HG02973 (cell line): ENCODE results near the gene KCNJ18.
"Not testable (repeated sequence)": the region's sequence is repeated elsewhere in the genome, so short reads cannot be mapped to it uniquely, and the experiment has no call there.

Experiments
- ATAC-seq: cut with Tn5 transposase; IDR thresholded peaks from one replicate; pipeline ENCODE4 v1.9.1; 2021; ENCODE audit warnings: moderate library complexity; ENCODE audit not compliant: unreplicated experiment

KCNJ18 gene

GRCh38 chr17:21683897-21684296, 8.4 kb upstream of the KCNJ18 start:
- not testable (repeated sequence) for ATAC-seq

DNA sequence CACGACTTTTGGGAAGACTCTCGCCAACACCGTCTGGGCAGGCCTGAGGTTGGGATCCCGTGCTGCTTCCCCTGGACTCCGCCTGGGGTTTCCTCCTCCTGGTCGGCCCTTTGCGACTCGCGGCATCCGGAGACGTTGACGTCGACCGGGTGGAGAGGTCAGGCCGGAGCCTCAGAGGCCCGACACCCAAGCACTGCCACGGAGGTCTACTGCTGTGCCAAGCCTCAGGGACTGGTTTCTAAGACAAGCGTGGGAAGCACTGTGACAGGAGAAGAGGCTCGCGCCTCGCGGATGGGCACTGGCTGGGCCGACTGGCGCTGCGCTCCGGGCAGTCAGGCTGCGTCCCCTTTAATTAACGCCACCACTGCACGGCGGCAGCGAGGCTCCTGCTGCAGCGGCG, 7.9 kb upstream of the KCNJ18 start:
- not testable (repeated sequence) for ATAC-seq

DNA sequence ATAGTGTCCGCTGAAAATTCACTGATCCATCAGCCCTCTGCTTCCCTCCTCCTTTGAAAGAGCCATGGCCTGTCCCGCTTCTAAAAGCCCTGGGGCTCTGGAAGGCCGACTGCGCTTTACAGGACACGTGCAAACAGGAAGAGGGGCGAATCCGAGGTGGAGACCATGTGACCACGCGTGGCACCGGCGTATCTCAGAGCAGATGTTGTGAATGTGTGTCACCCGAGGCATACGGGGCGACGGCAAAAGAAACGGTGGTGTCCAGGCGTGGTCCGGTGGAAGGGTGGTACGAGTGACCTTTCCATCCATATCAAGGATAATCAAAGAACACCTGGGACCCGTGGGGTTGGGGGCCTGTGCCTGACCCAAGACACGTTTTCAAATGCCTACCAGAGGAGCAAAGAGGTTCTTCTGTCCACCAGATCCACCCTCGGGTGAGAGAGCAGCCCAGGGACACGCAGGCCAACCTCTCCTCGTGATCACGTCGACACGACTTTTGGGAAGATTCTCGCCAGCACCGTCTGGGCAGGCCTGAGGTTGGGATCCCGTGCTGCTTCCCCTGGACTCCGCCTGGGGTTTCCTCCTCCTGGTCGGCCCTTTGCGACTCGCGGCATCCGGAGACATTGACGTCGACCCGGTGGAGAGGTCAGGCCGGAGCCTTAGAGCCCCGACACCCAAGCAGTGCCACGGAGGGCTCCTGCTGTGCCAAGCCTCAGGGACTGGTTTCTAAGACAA, 7.1 kb upstream of the KCNJ18 start:
- not testable (repeated sequence) for ATAC-seq

DNA sequence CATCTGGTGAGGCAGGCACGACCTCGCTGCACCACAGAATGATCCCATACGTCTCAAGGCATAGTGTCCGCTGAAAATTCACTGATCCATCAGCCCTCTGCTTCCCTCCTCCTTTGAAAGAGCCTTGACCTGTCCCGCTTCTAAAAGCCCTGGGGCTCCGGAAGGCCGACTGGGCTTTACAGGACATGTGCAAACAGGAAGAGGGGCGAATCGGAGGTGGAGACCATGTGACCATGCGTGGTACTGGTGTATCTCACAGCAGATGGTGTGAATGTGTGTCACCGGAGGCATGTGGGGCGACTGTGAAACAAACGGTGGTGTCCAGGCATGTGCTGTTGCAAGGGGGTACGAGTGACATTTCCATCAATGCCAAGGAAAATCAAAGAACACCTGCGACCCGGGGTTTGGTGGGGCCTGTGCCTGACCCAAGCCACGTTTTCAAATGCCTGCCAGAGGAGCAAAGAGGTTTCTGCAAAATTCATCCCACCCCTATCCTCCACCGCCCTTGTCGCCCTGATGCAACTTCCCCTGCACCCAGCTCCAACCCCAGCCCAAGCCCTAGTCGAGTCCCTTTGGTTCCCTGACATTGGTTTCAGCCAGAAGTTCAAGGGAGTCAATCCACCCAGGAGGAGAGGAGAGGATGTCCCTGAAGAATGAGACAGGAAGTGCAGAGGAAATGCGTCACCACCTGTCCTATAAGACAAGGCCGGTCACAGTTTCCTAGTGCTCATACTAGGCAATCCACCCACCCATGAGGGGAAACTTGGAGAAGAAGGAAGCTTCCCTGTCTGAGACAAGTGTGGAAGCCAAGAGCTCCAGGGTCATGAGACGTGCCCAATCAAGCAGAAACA, 5.9 kb upstream of the KCNJ18 start:
- ATAC-seq: no peak

DNA sequence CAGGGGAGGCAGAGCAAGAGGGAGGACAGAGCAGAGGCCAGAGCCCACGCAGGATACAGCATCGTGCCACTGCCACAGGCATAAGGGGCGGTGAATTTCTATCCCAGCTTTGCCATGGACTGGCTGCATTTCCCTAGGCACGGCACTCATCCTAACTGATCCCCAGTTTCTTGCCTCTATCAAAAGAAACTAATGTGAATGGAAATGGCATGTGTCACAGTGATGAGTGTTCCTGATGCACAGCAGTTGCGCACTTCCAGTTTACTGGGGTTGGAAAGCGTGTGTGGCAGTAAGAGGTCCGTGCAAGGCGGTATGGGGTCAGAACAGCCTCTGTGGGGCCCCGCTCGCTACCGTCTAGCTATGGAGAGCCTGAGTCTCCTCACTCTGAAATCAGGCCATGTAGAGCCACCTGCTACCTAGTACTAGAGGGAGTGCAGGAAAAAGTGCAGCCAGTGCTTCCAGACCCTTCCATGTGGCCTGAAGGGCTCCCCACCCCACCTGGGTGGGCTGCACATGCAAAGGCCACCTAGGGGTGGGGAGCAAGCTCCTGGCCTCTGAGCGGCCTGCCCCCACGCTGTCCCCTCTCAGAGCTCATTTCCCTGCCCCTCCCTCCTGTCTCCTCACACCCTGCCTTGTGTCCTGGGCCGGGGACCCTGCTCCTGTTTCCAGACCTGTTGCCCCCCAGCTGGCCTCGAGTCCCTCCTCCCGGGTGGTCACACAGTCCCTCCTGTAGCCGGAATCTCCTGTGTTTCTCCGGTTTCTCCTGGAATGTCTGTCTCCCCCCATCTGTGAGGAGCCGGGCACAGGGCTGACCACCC, 5.0 kb upstream of the KCNJ18 start:
- no peak for ATAC-seq

GRCh38 chr17:21688293-21688949, 3.9 kb upstream of the KCNJ18 start:
- ATAC-seq: no peak

GRCh38 chr17:21689604-21690003, 2.7 kb upstream of the KCNJ18 start:
- no peak for ATAC-seq

GRCh38 chr17:21690811-21691210, 1.5 kb upstream of the KCNJ18 start:
- not testable (repeated sequence) for ATAC-seq

GRCh38 chr17:21691481-21691880, 842 bp upstream of the KCNJ18 start:
- ATAC-seq: not testable (repeated sequence)

GRCh38 chr17:21692704-21693065, 362 bp downstream of the KCNJ18 start:
- ATAC-seq: not testable (repeated sequence)

DNA sequence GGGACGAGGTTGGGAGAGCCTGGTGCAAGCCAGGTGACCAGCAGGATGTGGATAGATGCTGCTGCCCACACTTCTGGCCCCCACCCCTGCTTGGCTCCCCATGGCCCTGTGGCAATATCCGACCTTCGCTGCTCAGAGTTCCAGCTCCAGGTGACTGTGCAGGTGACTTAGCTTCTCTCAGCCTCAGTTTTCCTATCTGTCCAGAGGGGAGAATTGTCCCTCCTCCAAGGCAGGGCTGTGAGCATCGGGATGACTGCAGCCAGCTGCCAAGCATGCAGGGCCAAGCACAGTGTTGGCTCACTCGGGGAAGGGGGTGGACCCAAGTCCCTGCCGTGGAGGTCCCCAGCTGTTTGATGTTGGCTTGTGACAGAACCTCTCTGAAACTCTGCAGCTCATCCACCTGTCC, 1.1 kb downstream of the KCNJ18 start:
- not testable (repeated sequence) for ATAC-seq

- not testable (repeated sequence) for ATAC-seq
Measured at GRCh38 chr17:21693937-21694336, 1.6 kb downstream of the KCNJ18 start.

- ATAC-seq: not testable (repeated sequence)
Measured at GRCh38 chr17:21696227-21696626, 3.9 kb downstream of the KCNJ18 start.

- ATAC-seq: not testable (repeated sequence)
Measured at GRCh38 chr17:21696842-21697507, 4.7 kb downstream of the KCNJ18 start.

- ATAC-seq: not testable (repeated sequence)
Measured at GRCh38 chr17:21697508-21697860, 5.2 kb downstream of the KCNJ18 start.

DNA sequence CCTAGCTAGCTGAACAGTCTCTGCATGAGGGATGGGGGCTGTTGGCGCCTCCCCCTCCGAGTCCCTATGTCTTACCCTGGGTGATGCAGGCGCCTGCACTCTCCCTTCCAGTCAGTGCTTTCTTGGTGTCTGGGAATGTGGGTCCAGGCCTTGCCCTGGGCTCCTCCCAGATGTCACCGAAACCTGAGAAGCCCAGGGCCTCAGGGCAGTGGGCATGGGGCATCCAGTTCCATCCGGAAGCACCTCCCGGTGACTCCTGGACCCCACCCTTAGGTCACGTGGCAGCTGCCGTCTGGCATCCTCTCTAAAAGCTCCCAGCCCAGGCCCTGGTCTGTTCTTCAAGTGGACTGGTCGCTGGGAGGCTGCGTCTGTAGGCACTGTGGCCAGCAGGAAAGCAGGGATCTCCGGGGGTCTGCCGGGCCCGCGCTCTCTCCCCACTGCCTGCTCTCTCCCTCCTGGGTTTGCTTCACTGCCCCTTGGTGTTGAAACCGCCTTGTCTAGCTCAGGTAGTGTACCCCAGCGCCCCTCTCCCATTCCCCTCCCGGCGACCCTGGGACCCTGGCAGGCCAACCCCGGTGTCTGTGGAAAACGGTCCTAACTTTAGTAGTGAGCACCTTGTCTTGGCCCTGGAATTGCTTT, 6.2 kb downstream of the KCNJ18 start:
- not testable (repeated sequence) for ATAC-seq

- ATAC-seq: not testable (repeated sequence)
Measured at GRCh38 chr17:21699124-21699523, 6.8 kb downstream of the KCNJ18 start.

- ATAC-seq: not testable (repeated sequence)
Measured at GRCh38 chr17:21699573-21700236, 7.4 kb downstream of the KCNJ18 start.

- not testable (repeated sequence) for ATAC-seq
Measured at GRCh38 chr17:21701090-21701489, 8.8 kb downstream of the KCNJ18 start.
